ENCODE measurements around the gene KCNH2. TPM values are rescaled to one million over a fixed set of nuclear protein-coding genes. Genes with fewer than 3 reads are reported as not detected.

KCNH2 gene
- total RNA-seq, 1 donor = not detected

DNA sequence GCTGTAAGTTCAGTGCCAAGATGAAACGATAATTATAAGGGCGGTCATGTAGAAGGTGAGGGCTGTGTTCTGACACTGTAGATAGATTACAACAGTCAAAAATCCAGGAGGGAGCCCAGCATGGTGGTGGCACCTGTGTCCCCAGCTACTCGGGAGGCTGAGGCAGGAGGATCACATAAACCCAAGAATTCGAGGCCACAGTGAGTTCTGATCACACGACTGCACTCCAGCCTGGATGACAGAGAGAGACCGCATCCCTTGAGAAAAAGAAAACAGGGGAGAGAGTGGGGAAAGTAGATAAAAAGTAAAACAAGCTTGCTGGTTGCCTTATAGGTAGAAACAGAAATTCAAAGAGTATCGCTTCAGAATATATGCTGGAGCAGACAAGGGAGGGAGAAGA, 52.1 kb downstream of the KCNH2 start:
- no peaks in the 10 kb centered on the region for H3K9me3 ChIP-seq (ENCODE audit: low read depth, low read length)
- TF ChIP-seq, protein P1, sequence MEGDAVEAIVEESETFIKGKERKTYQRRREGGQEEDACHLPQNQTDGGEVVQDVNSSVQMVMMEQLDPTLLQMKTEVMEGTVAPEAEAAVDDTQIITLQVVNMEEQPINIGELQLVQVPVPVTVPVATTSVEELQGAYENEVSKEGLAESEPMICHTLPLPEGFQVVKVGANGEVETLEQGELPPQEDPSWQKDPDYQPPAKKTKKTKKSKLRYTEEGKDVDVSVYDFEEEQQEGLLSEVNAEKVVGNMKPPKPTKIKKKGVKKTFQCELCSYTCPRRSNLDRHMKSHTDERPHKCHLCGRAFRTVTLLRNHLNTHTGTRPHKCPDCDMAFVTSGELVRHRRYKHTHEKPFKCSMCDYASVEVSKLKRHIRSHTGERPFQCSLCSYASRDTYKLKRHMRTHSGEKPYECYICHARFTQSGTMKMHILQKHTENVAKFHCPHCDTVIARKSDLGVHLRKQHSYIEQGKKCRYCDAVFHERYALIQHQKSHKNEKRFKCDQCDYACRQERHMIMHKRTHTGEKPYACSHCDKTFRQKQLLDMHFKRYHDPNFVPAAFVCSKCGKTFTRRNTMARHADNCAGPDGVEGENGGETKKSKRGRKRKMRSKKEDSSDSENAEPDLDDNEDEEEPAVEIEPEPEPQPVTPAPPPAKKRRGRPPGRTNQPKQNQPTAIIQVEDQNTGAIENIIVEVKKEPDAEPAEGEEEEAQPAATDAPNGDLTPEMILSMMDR (IDR thresholded peaks at IDR 0.05; ENCODE audit: extremely low read depth, low read depth, low read length) = no peak
- H3K4me3 ChIP-seq (ENCODE audit: insufficient read depth, low read length) = no peak overlapping the region
- H3K27ac ChIP-seq (ENCODE audit: low read depth, low read length) = no peak overlapping the region
- DNase-seq (ENCODE audit: insufficient read length, low spot score, missing footprints) = no peak
- no peaks in the 10 kb centered on the region for H4K20me1 ChIP-seq (ENCODE audit: insufficient read depth, low read length)
- H2AFZ ChIP-seq (ENCODE audit: low read length) = no peak overlapping the region
- no peaks in the 10 kb centered on the region for H3K36me3 ChIP-seq (ENCODE audit: insufficient read depth, low read length)
- peaks cover 3% of the 10 kb centered on the region for H3K27me3 ChIP-seq (ENCODE audit: insufficient read depth, low read length)
- H3K4me1 ChIP-seq (ENCODE audit: insufficient read depth, low read length) = no peaks in the 10 kb centered on the region
- H3K79me2 ChIP-seq (ENCODE audit: insufficient read depth, low read length) = no peaks in the 10 kb centered on the region
- H3K4me2 ChIP-seq (ENCODE audit: insufficient read depth, low read length) = no peak overlapping the region

DNA sequence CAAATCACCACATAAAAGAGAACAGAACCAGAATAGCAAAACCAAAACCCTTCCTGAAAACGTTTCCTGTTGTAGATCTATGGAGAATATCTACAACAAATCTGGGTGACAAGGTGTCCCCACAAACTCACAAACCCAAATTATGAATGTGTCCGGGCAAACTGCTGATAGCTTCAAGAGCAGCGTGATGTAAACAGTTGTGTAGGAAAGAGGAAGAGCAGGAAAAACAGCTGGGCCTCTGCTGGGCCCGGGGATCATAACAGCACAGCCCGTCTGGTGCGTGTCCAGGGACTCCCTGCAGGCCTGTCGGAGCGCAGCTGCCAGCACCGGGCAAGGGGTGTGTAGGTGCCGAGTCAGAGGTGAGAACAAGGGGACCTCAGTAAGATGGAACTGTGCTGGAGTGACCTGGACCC, 53.7 kb downstream of the KCNH2 start:
- no peaks in the 10 kb centered on the region for H3K36me3 ChIP-seq (ENCODE audit: insufficient read depth, low read length)
- H4K20me1 ChIP-seq (ENCODE audit: insufficient read depth, low read length) = no peaks in the 10 kb centered on the region
- H2AFZ ChIP-seq (ENCODE audit: low read length) = no peak overlapping the region
- TF ChIP-seq, protein P1 (IDR thresholded peaks at IDR 0.05; ENCODE audit: extremely low read depth, low read depth, low read length) = no peak
- no peak overlapping the region for H3K4me3 ChIP-seq (ENCODE audit: insufficient read depth, low read length)
- no peak overlapping the region for H3K4me2 ChIP-seq (ENCODE audit: insufficient read depth, low read length)
- H3K27me3 ChIP-seq (ENCODE audit: insufficient read depth, low read length) = peaks cover 7% of the 10 kb centered on the region
- H3K4me1 ChIP-seq (ENCODE audit: insufficient read depth, low read length) = no peaks in the 10 kb centered on the region
- no peaks in the 10 kb centered on the region for H3K9me3 ChIP-seq (ENCODE audit: low read depth, low read length)
- no peak for DNase-seq (ENCODE audit: insufficient read length, low spot score, missing footprints)
- H3K79me2 ChIP-seq (ENCODE audit: insufficient read depth, low read length) = no peaks in the 10 kb centered on the region
- no peak overlapping the region for H3K27ac ChIP-seq (ENCODE audit: low read depth, low read length)

DNA sequence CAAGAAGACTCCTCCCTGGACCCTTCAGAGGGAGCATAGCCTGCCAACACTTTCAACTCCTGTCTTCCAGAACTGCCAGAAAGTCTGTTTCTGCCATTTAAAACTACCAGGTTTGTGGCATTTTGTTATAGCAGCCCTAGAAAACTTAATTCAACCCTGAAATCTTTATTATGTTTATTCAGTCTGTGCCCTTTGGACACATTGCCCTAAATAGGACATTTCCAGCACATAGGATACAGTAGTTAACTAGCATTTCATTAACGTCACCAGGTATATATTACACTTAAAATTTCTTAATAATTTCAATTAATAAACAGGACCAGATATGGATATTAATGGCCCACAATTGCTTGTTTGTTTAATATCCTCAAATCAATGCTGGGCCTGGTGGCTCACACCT, 54.3 kb downstream of the KCNH2 start:
- Histone ChIP-seq H3K9me3 (ENCODE audit: low read depth, low read length) (no peaks in the 10 kb centered on the region), H3K4me1 (ENCODE audit: insufficient read depth, low read length) (no peaks in the 10 kb centered on the region), H3K4me2 (ENCODE audit: insufficient read depth, low read length) (no peak overlapping the region), H3K27ac (ENCODE audit: low read depth, low read length) (no peak overlapping the region), H3K79me2 (ENCODE audit: insufficient read depth, low read length) (no peaks in the 10 kb centered on the region), H4K20me1 (ENCODE audit: insufficient read depth, low read length) (no peaks in the 10 kb centered on the region), H3K27me3 (ENCODE audit: insufficient read depth, low read length) (peaks cover 10% of the 10 kb centered on the region), H2AFZ (ENCODE audit: low read length) (no peak overlapping the region), H3K4me3 (ENCODE audit: insufficient read depth, low read length) (no peak overlapping the region), H3K36me3 (ENCODE audit: insufficient read depth, low read length) (no peaks in the 10 kb centered on the region)
- no peak for DNase-seq (ENCODE audit: insufficient read length, low spot score, missing footprints)
- TF ChIP-seq, protein P1 (IDR thresholded peaks at IDR 0.05; ENCODE audit: extremely low read depth, low read depth, low read length) = no peak

DNA sequence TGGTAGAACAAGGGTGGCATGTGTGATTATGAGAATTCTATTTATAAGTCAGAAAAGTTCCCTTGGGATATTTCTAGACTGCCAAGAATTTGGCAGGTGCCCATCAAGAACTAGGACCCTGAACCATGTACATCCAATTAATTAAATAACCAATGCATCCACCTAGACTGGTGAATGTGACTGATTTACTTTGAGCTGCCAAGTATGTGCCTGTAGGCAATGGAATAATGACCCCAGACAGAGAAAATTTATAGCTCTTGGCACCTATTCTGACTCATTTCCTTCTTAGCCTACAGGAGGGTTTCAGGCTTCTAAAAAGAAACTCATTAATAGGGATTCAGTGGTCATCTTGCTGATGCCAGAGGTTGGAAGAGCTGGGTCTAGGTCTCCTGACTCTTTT, 54.9 kb downstream of the KCNH2 start:
- Histone ChIP-seq H3K27me3 (ENCODE audit: insufficient read depth, low read length) (peaks cover 13% of the 10 kb centered on the region), H3K4me1 (ENCODE audit: insufficient read depth, low read length) (no peaks in the 10 kb centered on the region), H3K27ac (ENCODE audit: low read depth, low read length) (no peak overlapping the region), H2AFZ (ENCODE audit: low read length) (no peak overlapping the region), H3K79me2 (ENCODE audit: insufficient read depth, low read length) (no peaks in the 10 kb centered on the region), H3K4me2 (ENCODE audit: insufficient read depth, low read length) (no peak overlapping the region), H4K20me1 (ENCODE audit: insufficient read depth, low read length) (no peaks in the 10 kb centered on the region), H3K9me3 (ENCODE audit: low read depth, low read length) (no peaks in the 10 kb centered on the region), H3K36me3 (ENCODE audit: insufficient read depth, low read length) (no peaks in the 10 kb centered on the region), H3K4me3 (ENCODE audit: insufficient read depth, low read length) (no peak overlapping the region)
- TF ChIP-seq, protein P1 (IDR thresholded peaks at IDR 0.05; ENCODE audit: extremely low read depth, low read depth, low read length) = no peak
- DNase-seq (ENCODE audit: insufficient read length, low spot score, missing footprints) = no peak

Data from osteoblast (primary cell).